GM06990 (cell line): ENCODE data around the gene CHRNG.

Experiments used
- DNase-seq: peaks from one replicate; pipeline ENCODE4 v3.0.0-alpha.2; 2011; ENCODE audit not compliant: insufficient read length; ENCODE audit errors: extremely low read depth
- H3K27me3 ChIP-seq: replicated peaks from 2 replicates; pipeline ENCODE4 v1.6.0; 2011; ENCODE audit warnings: low read length; ENCODE audit not compliant: control insufficient read depth, insufficient read depth
- H3K36me3 ChIP-seq: 2 replicates; pipeline ENCODE4 v1.5.1; 2011; ENCODE audit warnings: low read length; ENCODE audit not compliant: control insufficient read depth, insufficient read depth
- H3K4me3 ChIP-seq: replicated peaks from 2 replicates; pipeline ENCODE4 v1.5.1; 2011; ENCODE audit warnings: low read depth, mild to moderate bottlenecking, control low read depth, low read length
- TF ChIP-seq, protein P1 (sequence below): IDR thresholded peaks from 2 replicates; pipeline ENCODE4 v1.5.1; 2011; ENCODE audit warnings: low read length, control low read depth, mild to moderate bottlenecking, inconsistent platforms; ENCODE audit not compliant: insufficient read depth, poor library complexity, severe bottlenecking

CHRNG gene

DNA sequence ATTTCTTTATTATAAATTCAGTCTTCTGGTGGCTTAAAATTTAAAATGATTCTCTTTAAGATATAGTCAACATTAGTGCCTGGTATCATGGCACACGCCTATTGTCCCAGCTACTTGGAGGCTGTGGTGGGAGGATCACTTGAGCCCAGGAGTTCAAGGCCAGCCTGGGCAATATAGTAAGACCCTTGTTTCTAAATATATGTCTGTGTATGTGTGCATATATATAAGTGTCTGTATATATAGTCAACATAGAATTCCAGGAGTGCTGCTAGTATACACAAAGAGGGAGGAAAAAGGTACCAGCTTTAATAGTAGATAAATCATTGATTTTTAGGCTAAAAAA, 35.9 kb downstream of the CHRNG start:
- peaks cover 26% of the 10 kb centered on the region for H3K36me3 ChIP-seq
- DNase-seq: no peak
- H3K27me3 ChIP-seq: no peaks in the 10 kb centered on the region
- no peak overlapping the region for H3K4me3 ChIP-seq
- TF ChIP-seq, protein P1, sequence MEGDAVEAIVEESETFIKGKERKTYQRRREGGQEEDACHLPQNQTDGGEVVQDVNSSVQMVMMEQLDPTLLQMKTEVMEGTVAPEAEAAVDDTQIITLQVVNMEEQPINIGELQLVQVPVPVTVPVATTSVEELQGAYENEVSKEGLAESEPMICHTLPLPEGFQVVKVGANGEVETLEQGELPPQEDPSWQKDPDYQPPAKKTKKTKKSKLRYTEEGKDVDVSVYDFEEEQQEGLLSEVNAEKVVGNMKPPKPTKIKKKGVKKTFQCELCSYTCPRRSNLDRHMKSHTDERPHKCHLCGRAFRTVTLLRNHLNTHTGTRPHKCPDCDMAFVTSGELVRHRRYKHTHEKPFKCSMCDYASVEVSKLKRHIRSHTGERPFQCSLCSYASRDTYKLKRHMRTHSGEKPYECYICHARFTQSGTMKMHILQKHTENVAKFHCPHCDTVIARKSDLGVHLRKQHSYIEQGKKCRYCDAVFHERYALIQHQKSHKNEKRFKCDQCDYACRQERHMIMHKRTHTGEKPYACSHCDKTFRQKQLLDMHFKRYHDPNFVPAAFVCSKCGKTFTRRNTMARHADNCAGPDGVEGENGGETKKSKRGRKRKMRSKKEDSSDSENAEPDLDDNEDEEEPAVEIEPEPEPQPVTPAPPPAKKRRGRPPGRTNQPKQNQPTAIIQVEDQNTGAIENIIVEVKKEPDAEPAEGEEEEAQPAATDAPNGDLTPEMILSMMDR: no peak

DNA sequence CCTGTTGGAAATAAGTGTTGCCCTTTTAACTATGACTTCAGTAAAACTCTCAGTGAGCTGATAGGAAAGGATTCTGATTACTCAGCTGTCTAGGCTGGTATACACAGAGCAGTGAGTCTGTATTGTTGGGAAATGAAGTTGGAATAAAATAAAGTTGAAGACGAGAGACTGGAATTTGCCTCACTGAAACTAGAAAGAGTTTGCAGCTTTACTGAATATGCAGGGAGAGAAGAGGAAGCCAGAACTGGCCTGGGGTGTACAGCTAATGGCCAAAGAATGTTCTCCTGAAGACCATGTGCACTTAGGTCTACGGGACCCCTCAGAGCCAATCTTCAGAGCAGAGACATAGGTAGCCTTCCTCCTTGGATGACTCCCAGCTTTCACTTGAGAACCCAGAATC, 37.5 kb downstream of the CHRNG start:
- TF ChIP-seq, protein P1: no peak
- Histone ChIP-seq H3K36me3 (peaks cover 24% of the 10 kb centered on the region), H3K27me3 (no peaks in the 10 kb centered on the region), H3K4me3 (no peak overlapping the region)
- DNase-seq: no peak

DNA sequence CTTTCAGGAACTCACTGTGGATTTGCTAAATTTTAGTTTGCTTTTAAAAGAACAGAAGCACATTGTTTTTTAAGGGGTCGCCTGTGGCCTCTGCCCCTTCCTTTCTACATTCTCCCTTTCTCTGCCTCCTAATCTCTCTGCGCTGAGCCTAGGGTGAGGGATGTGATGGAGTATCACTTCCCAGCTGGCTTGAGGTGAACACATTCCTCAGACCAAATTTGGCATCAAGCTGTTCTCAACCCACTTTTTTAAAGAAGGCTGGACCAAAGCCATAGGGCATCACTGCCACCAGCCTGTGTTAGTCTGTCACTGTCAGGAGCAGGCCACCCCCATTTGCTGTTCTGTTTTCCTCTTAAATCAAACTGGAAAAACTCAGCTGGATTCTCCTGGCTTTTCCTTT, 38.3 kb downstream of the CHRNG start:
- no peak for DNase-seq
- H3K36me3 ChIP-seq: peaks cover 23% of the 10 kb centered on the region
- H3K27me3 ChIP-seq: no peaks in the 10 kb centered on the region
- TF ChIP-seq, protein P1: no peak
- no peak overlapping the region for H3K4me3 ChIP-seq

DNA sequence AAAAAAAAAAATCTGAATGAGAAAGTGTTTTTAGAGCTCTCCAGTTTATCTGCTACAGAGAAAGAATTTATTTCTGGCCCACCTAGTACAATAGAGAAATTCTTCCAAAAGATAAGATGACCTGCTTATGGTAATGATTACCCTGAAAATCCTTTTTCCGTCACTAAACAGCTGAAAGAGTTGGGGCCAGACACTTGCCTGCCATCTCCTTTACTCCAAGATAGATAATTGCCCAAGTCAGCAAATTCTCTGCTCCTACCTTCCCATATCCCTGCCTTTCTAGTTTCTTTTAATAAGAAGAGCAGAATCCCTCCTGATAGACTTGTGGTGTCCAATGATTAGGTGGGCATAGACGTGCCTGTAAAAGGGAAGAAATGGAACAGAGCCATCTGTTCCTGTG, 39.1 kb downstream of the CHRNG start:
- H3K36me3 ChIP-seq: peaks cover 20% of the 10 kb centered on the region
- H3K27me3 ChIP-seq: no peaks in the 10 kb centered on the region
- TF ChIP-seq, protein P1: no peak
- no peak overlapping the region for H3K4me3 ChIP-seq
- DNase-seq: no peak

DNA sequence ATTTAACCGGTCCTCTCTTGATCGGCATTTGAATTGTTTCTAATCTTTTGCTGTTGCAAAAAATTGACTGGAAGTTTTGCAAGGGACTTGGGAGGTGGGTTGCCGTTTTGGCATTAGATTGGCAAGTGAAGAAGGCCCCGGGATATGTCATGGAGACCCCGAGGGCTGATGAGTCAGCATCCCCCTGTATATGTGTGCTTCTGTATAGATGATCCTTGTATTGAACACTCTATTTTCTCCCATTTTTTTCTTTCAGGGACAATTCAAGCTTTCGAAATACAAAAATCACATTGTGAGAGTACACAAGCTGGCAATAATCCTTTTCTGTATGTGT, 41.1 kb downstream of the CHRNG start:
- H3K36me3 ChIP-seq: peaks cover 9% of the 10 kb centered on the region
- TF ChIP-seq, protein P1: no peak
- DNase-seq: no peak
- H3K4me3 ChIP-seq: no peak overlapping the region
- no peaks in the 10 kb centered on the region for H3K27me3 ChIP-seq

DNA sequence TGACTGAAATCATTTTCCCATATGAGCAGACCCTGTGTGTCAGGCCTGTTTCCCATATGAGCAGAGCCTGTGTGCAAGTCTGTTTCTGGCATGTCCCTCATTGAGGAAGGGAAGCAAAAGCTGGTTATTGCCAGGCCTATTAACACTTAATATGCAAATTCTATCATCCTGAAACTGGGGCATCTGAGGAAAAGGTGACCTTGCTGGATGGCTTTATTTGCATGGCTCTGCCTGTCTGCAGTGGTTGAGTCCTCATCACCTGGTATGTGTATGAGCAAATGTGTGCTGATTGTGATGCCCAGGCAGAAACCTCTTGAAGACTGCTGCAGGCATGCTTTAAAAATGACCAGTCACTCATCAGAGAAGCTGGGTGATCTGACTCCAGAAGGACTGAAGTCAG, 42.2 kb downstream of the CHRNG start:
- no peak overlapping the region for H3K4me3 ChIP-seq
- no peak for DNase-seq
- TF ChIP-seq, protein P1: no peak
- peaks cover 9% of the 10 kb centered on the region for H3K36me3 ChIP-seq
- no peaks in the 10 kb centered on the region for H3K27me3 ChIP-seq
